Hepatocyte (in vitro differentiated cells): ENCODE data around the gene UBE3C. TPM values are rescaled to one million over a fixed set of nuclear protein-coding genes. Genes with fewer than 3 reads are reported as not detected.

Experiments used
- DNase-seq: peaks from one replicate; pipeline ENCODE4 v3.0.0-alpha.2; 2016; ENCODE audit warnings: low spot score
- H2AFZ ChIP-seq: fragments of 200-600 bp; sonication (generic); 2 replicates; pipeline ENCODE4 v1.6.0; 2016; ENCODE audit warnings: antibody characterized with exemption, mild to moderate bottlenecking
- H3K27ac ChIP-seq: fragments of 200-600 bp; sonication (generic); 2 replicates; pipeline ENCODE4 v1.5.1; 2016; ENCODE audit warnings: mild to moderate bottlenecking
- H3K27me3 ChIP-seq: fragments of 200-600 bp; sonication (generic); 2 replicates; pipeline ENCODE4 v1.6.1; 2016
- H3K36me3 ChIP-seq: fragments of 200-600 bp; sonication (generic); replicated peaks from 2 replicates; pipeline ENCODE4 v1.5.1; 2016; ENCODE audit warnings: low read depth; ENCODE audit not compliant: insufficient read depth
- H3K4me1 ChIP-seq: fragments of 200-600 bp; sonication (generic); 2 replicates; pipeline ENCODE4 v1.5.1; 2016; ENCODE audit warnings: mild to moderate bottlenecking, moderate library complexity; ENCODE audit not compliant: insufficient read depth
- H3K4me2 ChIP-seq: fragments of 200-600 bp; sonication (generic); 2 replicates; pipeline ENCODE4 v1.6.0; 2016
- H3K4me3 ChIP-seq: fragments of 200-600 bp; sonication (generic); 2 replicates; pipeline ENCODE4 v1.5.1; 2016; ENCODE audit warnings: mild to moderate bottlenecking
- H3K79me2 ChIP-seq: fragments of 200-600 bp; sonication (generic); 2 replicates; pipeline ENCODE4 v1.6.0; 2017; ENCODE audit warnings: mild to moderate bottlenecking
- H3K9me2 ChIP-seq: fragments of 200-600 bp; sonication (generic); replicated peaks from 2 replicates; pipeline ENCODE4 v1.6.0; 2017; ENCODE audit warnings: mild to moderate bottlenecking; ENCODE audit not compliant: insufficient read depth
- H3K9me3 ChIP-seq: fragments of 200-600 bp; sonication (generic); 2 replicates; pipeline ENCODE4 v1.5.1; 2016; ENCODE audit warnings: low read depth, mild to moderate bottlenecking
- H4K20me1 ChIP-seq: fragments of 200-600 bp; sonication (generic); 2 replicates; pipeline ENCODE4 v1.6.0; 2016; ENCODE audit warnings: mild to moderate bottlenecking; ENCODE audit not compliant: insufficient read depth, poor library complexity, severe bottlenecking
- EZH2 ChIP-seq: fragments of 200-600 bp; sonication (generic); IDR thresholded peaks from 2 replicates; pipeline ENCODE4 v1.6.1; 2016; ENCODE audit warnings: antibody characterized with exemption, mild to moderate bottlenecking, borderline replicate concordance
- EZH2phosphoT487 ChIP-seq: fragments of 200-600 bp; sonication (generic); IDR thresholded peaks from one replicate; pipeline ENCODE4 v1.6.1; 2018; ENCODE audit warnings: antibody characterized with exemption, mild to moderate bottlenecking, low read depth, moderate library complexity; ENCODE audit not compliant: unreplicated experiment, severe bottlenecking
- WGBS: methylation state at CpG from one replicate; pipeline ENCODE4 v1.1.6; 2016; ENCODE audit warnings: low lambda C conversion rate; ENCODE audit errors: missing lambda C conversion rate; 5-methylcytosine and 5-hydroxymethylcytosine counted together
- polyA plus RNA-seq: library from polyadenylated mRNA; unstranded; fragments of >200 nt; fragmentation: Nextera tagmentation; extraction: Ambion mirVana; gene quantifications from 2 replicates; pipeline ENCODE4 v1.2.1, GENCODE V29; 2016
- total RNA-seq: library from RNA; depleted of rRNA; stranded (reverse); fragments of >200 nt; gene quantifications from 2 replicates; pipeline ENCODE4 v1.2.3, GENCODE V29; 2014
- TF ChIP-seq, protein P1 (sequence below): fragments of 200-600 bp; sonication (generic); IDR thresholded peaks from 2 replicates; pipeline ENCODE4 v1.5.1; 2016; ENCODE audit warnings: antibody characterized with exemption, mild to moderate bottlenecking; ENCODE audit not compliant: poor library complexity

The UBE3C gene
- total and polyA plus RNA-seq, 2 experiments from 2014 or later = 24.6 to 72.6 TPM

GRCh38 chr7:157300369-157300825, 161.7 kb downstream of the UBE3C start:
- H3K9me3 ChIP-seq = no peaks in the 10 kb centered on the region
- no peak overlapping the region for H3K4me2 ChIP-seq
- H2AFZ ChIP-seq = no peak overlapping the region
- H3K9me2 ChIP-seq = no peaks in the 10 kb centered on the region
- TF ChIP-seq EZH2phosphoT487 (no peak), EZH2 (no peak)
- TF ChIP-seq, protein P1, sequence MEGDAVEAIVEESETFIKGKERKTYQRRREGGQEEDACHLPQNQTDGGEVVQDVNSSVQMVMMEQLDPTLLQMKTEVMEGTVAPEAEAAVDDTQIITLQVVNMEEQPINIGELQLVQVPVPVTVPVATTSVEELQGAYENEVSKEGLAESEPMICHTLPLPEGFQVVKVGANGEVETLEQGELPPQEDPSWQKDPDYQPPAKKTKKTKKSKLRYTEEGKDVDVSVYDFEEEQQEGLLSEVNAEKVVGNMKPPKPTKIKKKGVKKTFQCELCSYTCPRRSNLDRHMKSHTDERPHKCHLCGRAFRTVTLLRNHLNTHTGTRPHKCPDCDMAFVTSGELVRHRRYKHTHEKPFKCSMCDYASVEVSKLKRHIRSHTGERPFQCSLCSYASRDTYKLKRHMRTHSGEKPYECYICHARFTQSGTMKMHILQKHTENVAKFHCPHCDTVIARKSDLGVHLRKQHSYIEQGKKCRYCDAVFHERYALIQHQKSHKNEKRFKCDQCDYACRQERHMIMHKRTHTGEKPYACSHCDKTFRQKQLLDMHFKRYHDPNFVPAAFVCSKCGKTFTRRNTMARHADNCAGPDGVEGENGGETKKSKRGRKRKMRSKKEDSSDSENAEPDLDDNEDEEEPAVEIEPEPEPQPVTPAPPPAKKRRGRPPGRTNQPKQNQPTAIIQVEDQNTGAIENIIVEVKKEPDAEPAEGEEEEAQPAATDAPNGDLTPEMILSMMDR = no peak
- H3K4me3 ChIP-seq = no peak overlapping the region
- 90% methylated on average over 29 of the region's 29 CpGs for WGBS
- H3K4me1 ChIP-seq = no peaks in the 10 kb centered on the region
- DNase-seq = no peak
- H4K20me1 ChIP-seq = no peaks in the 10 kb centered on the region
- no peaks in the 10 kb centered on the region for H3K79me2 ChIP-seq
- no peaks in the 10 kb centered on the region for H3K27me3 ChIP-seq
- no peaks in the 10 kb centered on the region for H3K36me3 ChIP-seq
- no peak overlapping the region for H3K27ac ChIP-seq

- H3K4me3 ChIP-seq = no peak overlapping the region
- DNase-seq = no peak
- no peaks in the 10 kb centered on the region for H3K27me3 ChIP-seq
- H3K9me2 ChIP-seq = no peaks in the 10 kb centered on the region
- no peaks in the 10 kb centered on the region for H4K20me1 ChIP-seq
- H3K36me3 ChIP-seq = no peaks in the 10 kb centered on the region
- WGBS = 88% methylated on average over 10 of the region's 10 CpGs
- H3K4me2 ChIP-seq = no peak overlapping the region
- H3K27ac ChIP-seq = no peak overlapping the region
- no peaks in the 10 kb centered on the region for H3K9me3 ChIP-seq
- TF ChIP-seq EZH2 = no peak
- TF ChIP-seq EZH2phosphoT487 = no peak
- TF ChIP-seq, protein P1 = no peak
- H3K79me2 ChIP-seq = no peaks in the 10 kb centered on the region
- no peak overlapping the region for H2AFZ ChIP-seq
- H3K4me1 ChIP-seq = no peaks in the 10 kb centered on the region
Observed at GRCh38 chr7:157301610-157302120, 162.9 kb downstream of the UBE3C start.

GRCh38 chr7:157306846-157307838, 168.4 kb downstream of the UBE3C start:
- no peak overlapping the region for H2AFZ ChIP-seq
- H3K79me2 ChIP-seq = no peaks in the 10 kb centered on the region
- H3K9me2 ChIP-seq = no peaks in the 10 kb centered on the region
- TF ChIP-seq EZH2 (no peak), EZH2phosphoT487 (no peak)
- TF ChIP-seq, protein P1 = no peak
- H3K27ac ChIP-seq = no peak overlapping the region
- H4K20me1 ChIP-seq = no peaks in the 10 kb centered on the region
- H3K4me1 ChIP-seq = no peaks in the 10 kb centered on the region
- no peak for DNase-seq
- 82% methylated on average over 27 of the region's 27 CpGs for WGBS
- H3K9me3 ChIP-seq = no peaks in the 10 kb centered on the region
- no peaks in the 10 kb centered on the region for H3K36me3 ChIP-seq
- H3K4me3 ChIP-seq = no peak overlapping the region
- H3K4me2 ChIP-seq = no peak overlapping the region
- H3K27me3 ChIP-seq = no peaks in the 10 kb centered on the region
